Measurements from ENCODE around the gene SGCG.

- no peak for TF ChIP-seq CTCF (IDR thresholded peaks at IDR 0.05)
- no peak for TF ChIP-seq POLR2A (IDR thresholded peaks at IDR 0.05)
These were observed at the start of gene SGCG for GRCh38 chr13:23180711-23181110.
